NCI-H1105 treated with DMSO at 0.1 percent for 48 hours (cell line): Measurements from ENCODE around the gene FAM83G.
"Not testable (repeated sequence)": the region's sequence is repeated elsewhere in the genome, so short reads cannot be mapped to it uniquely, and the experiment has no call there.

Experiments used
- DNase-seq: peaks from one replicate; lab custom pipeline; 2025; lab: John Stamatoyannopoulos, UW

Gene FAM83G, protein sequence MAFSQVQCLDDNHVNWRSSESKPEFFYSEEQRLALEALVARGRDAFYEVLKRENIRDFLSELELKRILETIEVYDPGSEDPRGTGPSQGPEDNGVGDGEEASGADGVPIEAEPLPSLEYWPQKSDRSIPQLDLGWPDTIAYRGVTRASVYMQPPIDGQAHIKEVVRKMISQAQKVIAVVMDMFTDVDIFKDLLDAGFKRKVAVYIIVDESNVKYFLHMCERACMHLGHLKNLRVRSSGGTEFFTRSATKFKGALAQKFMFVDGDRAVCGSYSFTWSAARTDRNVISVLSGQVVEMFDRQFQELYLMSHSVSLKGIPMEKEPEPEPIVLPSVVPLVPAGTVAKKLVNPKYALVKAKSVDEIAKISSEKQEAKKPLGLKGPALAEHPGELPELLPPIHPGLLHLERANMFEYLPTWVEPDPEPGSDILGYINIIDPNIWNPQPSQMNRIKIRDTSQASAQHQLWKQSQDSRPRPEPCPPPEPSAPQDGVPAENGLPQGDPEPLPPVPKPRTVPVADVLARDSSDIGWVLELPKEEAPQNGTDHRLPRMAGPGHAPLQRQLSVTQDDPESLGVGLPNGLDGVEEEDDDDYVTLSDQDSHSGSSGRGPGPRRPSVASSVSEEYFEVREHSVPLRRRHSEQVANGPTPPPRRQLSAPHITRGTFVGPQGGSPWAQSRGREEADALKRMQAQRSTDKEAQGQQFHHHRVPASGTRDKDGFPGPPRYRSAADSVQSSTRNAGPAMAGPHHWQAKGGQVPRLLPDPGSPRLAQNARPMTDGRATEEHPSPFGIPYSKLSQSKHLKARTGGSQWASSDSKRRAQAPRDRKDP

DNA sequence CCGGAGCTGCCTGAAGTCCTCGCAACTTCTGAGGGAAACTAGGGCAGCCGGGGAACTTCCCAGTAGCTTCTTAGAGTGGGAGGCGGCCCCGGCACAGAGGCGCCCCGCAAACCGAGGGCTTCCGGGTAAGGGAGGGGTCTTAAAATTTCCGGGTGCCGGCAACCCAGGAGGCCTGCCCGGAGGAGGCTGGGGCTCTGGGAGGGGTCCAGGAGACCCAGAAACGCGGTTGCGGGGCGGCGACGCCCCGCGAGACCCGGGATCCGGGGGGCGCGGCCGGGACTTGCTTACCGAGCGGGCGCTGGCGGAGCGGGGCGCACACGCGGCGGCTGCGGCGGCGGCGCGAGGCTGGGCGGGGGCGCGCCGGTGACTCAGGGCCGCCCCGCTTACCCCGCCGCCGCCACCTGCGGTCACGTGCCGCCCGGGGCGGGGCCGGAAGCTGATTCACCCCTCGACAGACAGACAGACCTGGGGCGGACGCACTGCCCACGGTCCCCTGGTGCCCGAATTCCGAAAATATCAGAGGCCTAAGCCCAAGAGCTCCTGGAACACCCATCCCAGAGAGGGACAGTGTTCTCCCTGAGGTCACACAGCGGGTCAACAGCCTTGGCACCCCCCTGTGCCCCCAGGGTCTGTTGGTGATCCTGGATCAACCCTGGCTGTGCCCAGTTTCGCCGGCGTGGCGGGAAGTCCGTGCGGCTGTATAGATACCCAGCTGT, at the start of gene FAM83G:
Gene FAM83G (minus strand): TSS at position 344 of the 716 bp plus-strand sequence. CDS start 723 bp downstream, outside the sequence.
- peak; percentile 5 for DNase-seq

DNA sequence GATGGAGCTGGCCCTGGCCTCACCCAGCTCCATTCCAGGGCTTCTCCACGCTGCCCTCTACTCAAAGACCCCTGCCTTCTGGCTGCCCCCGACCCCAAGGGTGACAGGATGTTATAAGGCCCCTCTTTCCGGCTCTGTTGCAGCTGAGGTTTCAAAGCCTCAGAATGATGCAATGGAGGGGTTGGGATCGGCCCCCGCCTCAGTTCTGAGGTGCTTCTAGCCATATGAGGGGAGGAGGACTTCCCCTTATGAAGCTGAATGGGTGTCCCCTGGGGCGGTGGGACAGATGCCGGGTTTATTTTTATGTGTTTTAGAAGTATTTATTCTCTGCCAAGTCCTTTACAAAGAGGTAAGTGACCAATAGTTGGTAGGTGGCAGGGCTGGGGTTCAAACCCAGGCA, 44.3 kb upstream of the FAM83G start:
- DNase-seq: not testable (repeated sequence)

DNA sequence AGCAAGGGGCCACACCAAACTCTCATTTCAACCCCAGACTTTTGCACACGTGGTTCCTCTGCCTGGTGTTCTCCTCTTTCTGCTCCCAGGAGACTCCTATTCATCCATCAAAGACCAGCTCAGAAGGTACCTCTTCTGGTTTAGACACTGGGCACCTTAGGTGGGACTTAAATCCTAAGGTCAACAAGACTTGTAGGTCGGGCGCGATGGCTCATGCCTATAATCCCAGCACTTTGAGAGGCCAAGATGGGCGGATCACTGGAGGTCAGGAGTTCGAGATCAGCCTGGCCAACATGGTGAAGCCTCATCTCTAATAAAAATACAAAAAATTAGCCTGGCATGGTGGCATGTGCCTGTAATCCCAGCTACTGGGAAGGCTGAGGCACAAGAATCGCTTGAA, 42.9 kb upstream of the FAM83G start:
- not testable (repeated sequence) for DNase-seq

DNA sequence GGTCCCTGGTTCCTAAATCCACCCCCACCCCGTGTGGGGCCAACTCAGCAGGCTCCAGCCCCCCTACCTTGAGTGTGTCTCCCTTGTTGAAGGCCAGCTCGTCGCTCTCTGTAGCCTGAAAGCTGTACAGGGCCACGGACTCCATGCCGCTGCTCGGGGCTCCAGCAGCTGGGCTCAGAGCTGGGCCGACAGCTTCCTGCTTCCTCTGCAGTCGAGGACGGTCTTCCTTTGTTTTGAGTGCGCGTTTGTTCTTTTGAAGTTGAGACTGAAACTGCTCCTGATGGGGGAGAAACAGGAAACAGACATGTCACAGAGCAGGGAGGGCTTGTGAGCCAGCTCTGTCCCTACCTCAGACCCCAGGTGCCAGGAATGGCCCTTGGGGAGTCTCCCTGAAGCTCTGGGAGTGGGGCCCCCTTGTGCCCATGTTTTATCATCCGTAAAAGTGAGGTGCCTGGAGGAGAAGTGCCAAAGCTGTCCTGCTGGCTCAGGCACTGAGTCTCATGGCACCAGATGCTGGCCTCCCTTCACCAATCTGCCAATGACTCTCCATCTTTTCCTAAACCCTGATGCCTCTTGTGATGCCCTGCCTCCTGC, 42.3 kb upstream of the FAM83G start, which contains the start of gene GRAP:
Gene GRAP (minus strand): TSS at position 176 of the 594 bp plus-strand sequence. CDS start 31 bp downstream, at position 145.
- not testable (repeated sequence) for DNase-seq

DNA sequence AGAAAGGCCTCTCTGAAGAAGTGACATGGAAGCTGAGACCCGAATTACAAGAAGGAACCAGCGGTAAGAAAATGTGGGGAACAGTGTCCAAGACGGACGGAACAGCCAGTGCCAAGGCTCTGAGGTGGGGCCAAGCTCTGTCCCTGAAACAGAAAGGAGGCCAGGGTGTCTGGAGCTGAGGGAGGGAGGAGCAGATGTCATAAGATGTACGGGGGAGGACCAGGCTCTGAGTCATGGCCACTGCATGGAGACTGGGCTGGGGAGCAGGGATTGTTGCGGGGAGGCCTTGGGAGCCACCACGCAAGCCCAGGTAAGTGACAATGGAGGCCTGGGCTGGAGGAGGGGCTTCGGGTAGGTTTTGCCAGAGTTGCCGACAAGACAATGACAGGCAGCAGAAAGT, 40.1 kb upstream of the FAM83G start:
- not testable (repeated sequence) for DNase-seq

DNA sequence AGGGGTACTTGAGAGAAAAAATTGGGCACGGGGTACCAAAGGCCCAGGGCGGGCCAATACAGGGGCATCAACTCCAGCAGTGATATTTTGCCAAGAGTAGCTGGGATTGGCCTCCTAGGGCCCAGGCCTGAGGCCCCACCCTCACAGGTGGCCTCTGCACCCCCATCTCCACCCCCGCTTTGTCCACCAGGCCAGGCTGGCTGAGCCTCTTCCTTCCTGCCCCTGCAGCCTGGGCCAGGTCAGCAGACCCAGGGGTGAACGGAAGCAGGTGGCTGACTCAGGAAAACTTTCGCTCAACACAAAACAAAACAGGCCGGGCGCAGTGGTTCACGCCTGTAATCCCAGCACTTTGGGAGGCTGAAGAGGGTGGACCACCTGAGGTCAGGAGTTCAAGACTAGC, 38.5 kb upstream of the FAM83G start:
- not testable (repeated sequence) for DNase-seq

DNA sequence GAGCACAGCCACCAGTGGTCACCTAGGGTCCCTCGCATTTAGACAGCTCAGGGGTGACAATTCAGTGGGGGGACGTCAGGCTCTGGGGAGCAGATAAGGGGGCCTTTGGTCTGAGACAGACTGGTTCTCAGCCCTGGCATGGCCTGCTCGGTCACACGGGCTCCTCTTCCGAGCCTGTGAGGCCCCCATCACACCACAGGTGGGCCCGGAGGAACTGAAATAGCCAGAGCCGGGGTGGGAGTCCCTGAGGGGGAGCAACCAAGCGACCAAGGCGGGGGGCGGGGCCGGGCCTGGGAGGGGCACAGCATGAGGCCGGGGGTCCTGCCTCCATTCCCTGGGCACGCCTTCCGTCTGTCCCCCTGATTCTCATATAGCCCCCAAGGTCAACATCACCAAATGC, 37.8 kb upstream of the FAM83G start:
- not testable (repeated sequence) for DNase-seq

DNA sequence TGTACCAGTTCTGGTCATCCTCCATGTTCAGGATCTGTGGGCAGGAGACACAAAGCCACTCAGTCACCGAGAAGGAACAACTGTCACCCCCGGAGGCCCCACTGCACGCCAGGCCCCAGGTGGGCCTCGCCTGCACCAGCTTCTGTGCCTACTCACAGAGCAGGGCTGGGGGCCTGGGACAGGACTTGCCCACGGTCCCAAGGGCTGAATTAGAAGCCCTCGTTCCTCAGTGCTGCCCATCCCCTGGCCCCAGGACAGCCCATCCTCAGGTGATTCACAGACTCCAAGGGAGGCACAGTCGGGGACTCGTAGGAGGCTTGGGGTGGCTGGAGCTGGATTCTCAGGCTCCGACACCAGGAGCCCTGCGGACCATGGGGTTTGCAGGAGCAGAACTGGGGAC, 37.3 kb upstream of the FAM83G start:
- DNase-seq: not testable (repeated sequence)

DNA sequence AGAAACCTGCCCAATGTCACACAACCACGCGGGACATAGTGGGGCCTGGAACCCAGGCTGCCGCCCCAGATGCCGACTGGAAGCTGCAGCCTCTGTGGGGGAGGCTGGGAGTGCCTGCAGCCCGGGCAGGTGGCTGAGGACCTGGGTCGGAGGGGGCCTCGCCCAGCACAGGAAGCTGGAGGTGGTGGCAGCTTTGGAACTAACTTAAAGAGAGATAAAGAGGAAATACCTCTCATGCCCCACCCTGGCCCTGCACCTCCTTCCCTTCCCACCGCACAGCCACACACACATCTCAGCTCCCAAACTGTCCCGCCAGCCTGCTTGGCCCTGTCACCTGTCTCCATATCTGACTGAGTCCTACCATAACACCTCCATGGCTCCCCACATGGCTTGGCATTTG, 35.8 kb upstream of the FAM83G start:
- not testable (repeated sequence) for DNase-seq

DNA sequence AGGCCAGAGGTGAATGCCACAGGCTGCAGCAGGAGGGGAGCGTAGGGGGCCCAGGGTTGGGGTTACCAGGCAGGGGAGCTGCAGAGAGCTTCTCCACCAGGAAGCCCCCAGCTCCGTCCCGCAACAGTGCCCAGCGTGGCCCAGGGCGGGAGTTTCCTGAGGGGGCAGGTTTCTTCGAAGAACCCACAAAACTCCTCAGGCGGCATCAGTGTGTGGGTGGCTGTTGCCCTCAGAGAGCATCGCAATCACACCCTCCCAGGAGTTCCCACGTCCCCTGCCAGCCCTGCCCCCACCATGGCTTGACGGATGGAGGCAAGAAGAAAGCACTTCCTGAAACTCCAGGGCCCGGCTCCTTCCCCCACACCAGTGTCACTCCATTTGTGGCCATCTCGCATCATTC, 34.2 kb upstream of the FAM83G start:
- DNase-seq: not testable (repeated sequence)

DNA sequence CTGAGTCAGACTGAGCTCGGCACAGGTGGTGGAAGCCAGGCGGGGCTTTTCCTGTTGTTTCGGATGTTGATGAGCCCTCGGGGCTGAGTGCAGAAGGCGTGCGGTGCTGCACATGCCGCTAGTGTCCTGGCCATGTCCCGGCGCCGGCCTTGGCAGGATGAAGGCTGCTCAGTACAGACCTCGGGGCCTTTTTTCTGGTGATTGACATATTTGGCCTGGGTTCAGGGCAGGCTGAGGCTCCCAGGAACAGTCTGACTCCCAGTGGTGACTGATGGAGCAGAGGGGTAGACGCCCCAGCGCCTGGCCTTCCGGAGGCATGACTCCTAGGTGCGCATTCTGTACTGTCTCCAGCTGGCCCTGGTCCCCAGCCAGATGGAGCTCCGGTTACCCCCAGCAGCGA, 33.4 kb upstream of the FAM83G start:
- not testable (repeated sequence) for DNase-seq

DNA sequence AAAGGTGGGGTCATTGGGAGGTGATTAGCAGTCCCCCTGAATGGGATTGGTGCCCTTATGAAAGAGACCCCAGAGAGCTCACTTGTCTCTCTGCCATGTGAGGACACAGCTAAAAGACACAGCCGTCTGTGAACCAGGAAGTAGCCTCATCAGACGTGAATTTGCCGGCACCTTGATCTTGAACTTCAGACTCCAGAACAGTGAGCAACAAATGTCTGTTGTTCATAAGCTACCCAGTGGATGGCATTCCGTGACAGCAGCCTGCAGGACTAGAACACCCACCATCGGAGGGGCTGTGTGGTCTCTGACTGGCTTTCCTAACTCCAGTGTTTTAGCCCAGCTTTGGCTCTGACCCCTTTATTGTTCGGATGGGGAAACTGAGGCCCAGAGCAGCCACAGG, 33.0 kb upstream of the FAM83G start:
- not testable (repeated sequence) for DNase-seq

DNA sequence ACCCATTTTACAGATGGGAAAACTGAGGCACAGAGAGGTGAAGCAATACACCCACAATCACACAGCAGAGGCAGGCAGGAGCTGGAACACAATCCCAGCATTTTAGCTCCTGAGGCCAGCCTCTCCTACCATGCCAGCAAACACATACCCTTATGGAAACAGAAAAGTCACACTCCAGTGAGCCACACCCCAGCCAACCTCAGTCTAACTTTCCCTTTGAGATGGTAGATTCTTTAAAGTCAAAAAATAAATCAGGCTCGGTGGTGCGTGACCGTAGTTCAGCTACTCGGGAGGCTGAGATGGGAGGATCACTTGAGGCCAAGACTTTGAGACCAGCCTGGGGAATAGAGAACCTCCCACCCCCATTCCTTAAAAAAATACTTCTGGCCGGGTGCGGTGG, 31.6 kb upstream of the FAM83G start:
- not testable (repeated sequence) for DNase-seq

DNA sequence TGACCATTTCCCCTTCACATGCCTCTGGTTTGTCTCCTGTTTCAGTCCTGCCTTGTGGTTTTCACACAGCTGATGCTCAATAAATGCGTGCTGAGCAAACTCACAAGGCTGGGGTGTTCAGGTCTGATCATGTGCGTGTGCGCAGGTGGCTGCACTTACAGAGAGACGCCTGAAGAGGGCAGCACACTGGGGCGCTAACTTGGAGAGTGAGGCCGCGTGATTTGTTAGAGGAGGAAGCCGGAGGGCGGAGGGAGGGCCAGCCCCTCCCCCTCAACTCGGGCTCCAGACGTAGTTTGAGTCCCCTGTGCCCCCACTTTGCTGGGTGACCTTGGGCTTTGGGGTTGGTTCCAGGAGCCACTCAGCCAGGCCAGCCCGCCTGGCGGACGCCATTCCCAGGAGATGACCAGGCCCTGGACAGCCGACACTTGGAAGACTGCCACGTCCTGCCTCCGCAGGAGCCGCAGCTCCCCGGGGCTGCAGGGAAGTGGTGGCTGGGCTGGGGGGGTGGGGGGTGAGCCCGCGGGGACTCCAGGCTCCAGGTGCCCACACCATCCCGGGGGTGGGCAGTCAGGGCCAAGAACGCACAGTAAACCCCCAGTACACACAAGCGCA, 27.9 kb upstream of the FAM83G start:
- not testable (repeated sequence) for DNase-seq

DNA sequence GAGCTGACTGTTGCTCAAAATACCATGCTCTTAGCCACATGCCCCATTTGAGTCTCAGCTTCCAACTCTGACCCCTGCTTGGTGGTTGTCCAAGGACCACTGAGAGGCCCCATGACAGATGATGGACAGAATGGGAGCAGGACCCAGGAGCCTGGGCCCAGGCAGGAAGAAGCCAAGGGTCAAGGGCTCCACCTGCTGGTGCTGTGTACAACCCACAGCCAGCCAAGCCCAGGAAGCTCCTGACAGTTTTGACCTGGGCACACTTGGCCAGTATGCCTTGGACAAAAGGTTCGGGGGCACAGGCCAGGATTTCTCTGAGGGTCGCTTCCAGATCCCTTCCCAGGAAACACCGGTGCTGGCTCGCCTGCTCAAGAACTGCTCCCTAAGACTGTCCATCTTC, 27.2 kb upstream of the FAM83G start:
- not testable (repeated sequence) for DNase-seq

DNA sequence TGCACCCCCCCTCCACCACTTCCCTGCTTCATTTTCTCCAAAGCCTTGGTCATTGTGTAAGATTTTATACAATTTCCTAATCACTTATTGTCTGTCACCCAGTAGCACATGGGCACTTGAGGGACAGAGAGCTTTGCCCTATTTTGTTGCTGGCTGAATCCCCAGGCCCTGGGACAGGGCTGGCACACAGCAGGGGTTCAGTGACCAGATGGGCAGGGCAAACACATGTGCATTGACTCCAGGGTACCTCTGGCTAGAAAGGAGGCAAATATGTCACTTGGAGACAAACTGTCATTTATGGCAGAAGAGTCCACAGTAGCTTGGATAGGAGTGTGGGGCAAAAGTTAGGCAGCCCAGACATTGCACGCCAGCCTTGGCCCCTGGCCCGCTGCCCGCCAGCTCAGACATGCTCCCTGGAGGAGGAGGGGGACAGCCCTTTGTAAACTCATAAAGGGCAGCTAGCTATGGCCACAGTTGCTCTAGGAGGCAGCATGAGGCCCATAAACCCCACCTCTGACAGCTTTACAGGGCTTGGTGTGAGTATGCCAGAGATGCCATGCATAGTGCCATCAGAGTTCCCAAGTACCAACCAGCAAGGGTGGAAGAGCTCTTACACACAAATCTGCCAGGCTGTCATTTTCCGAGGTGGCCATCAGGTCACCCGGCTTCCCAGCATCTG, 26.3 kb upstream of the FAM83G start:
- DNase-seq: not testable (repeated sequence)

DNA sequence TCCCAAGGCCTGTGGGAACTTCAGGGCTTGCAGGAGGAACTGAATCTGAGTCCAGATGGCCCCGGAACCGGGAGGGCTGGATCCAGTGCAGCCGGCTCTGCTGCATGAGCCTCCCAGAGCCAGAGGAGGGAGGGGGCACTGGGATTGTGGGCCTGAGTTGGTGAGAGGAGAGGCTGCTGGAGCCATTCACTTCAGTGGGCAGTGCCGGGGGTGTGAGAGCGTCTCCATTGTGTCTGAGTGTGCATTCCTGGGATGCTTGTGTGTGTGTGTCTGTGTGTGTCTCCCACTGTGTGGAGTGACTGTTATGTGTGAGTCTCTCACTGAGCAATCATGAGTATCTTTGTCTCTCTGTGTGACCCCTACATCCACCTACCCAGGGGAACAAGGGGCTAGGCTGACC, 25.2 kb upstream of the FAM83G start:
- DNase-seq: not testable (repeated sequence)

DNA sequence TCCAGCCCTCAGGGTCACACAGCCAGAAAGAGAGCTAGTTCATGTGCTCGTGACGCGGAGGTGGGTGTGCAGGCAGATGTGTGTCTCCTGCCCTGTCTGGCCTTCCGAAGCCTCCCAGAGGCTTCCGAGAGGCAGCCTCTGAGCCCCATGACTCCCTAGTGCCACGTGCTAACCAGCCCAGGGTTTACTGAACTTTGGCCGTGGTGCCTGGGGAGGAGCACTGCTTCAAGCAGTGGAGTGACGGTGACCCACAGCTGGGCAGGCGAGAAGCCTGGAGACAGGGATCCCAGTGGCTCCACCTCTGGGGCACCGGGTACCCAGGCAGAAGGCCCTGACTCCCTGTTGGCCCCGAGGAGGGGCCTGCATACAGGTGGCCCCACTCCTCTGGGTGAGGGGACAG, 24.1 kb upstream of the FAM83G start:
- not testable (repeated sequence) for DNase-seq

DNA sequence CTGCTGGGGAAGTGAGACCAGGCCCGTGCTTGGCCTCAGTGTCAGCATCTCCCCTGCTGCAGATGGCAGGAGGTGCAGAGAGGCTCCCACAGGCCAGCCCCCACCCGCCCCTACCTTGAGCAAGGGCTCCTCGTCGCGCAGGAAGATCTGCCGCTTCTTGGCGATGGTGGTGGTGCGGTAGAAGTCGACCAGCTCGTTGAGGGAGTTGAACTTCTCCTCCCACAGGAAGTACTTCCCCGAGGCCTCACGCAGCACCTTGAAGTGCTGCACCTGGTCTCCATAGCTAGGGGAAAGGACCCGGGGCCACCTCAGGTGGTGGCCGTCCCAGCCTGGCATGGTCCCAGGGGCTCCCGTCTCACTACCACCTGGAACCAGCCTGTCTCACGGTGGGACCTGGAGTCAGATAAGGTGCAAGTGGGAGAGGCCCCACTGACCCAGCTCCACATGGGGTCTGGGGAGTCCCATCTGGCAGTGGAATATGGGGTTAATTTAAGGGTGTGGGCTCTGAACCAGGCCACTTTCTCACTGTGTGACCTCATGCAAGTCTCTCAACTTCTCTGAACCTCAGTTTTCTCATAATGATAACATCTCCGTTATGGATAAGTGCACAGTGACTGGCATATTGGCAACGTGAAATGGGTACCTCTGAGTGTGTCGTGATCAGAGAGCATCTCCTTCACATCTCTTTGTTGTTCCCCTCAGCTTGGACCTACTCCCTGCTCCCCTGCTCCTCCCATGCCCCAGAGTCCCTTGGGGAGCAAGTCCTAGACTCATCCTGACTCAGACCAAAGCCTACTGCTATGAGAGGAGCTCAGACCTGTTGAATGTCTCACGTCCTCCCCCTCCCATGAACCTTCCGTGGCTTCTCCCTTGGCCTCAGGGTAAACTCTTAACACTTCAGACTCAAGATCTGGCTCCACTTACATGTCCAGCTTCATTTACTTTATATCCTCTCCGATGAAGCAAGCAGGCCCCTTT, 19.8 kb upstream of the FAM83G start:
- DNase-seq: no peak
